ENCODE results near the gene PCDHGA4. TPM values are rescaled to one million over a fixed set of nuclear protein-coding genes. Genes with fewer than 3 reads are reported as not detected.

Gene PCDHGA4
- total and polyA plus RNA-seq, 9 donors, result 1.2 to 8.2 (median 5.7) TPM

DNA sequence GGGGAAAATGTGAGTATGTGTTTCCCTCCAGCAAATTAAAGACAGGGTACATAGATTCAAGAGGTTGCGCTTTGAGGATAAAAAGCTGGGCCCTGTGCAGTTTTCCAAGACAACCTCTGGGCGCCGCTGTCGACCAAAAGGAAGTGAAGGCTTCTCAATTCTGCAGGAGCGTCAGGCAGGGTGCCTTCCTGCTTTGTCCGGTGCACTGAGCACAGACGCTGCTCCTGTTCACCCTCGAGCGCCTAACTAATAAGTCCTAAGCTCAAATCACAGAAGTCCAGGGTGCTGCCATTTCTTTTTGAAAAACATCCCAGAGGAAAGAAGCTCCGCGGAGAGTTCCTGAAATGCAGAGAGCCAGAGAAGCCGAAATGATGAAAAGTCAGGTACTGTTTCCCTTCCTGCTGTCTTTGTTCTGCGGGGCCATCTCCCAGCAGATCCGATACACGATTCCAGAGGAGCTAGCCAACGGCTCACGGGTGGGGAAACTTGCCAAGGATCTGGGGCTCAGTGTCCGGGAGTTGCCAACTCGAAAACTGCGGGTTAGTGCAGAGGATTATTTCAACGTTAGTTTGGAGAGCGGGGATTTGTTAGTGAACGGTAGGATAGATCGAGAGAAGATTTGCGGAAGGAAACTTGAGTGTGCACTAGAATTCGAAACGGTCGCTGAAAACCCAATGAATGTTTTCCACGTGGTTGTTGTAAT is 4.8 kb upstream of the PCDHGA4 start, which contains the start of gene PCDHGB1:
TSS of gene PCDHGB1 (plus strand) at position 183 of the 703 bp plus-strand sequence. CDS start at position 345, 162 bp downstream.
- Histone ChIP-seq H3K4me3 (peak within 1 kb of the TSS; percentile 9), H3K27me3 (no peaks in the 10 kb centered on the region), H3K36me3 (no peaks in the 10 kb centered on the region), H3K4me1 (ENCODE audit: insufficient read depth) (no peaks in the 10 kb centered on the region), H3K9me3 (peaks cover 5 to 37% of the 10 kb centered on the region in 2 donors), H3K27ac (no peak within 1 kb of the TSS)
- intact Hi-C loops (cut with DNase I), result no loop called here
- TF ChIP-seq CTCF (IDR thresholded peaks at IDR 0.05), result no peak
- peak in 2 of 5 donors; percentile 42 to 49 for DNase-seq
- 19 to 27% (median 22%) methylated on average over 29 of the region's 29 CpGs for WGBS, 3 donors

DNA sequence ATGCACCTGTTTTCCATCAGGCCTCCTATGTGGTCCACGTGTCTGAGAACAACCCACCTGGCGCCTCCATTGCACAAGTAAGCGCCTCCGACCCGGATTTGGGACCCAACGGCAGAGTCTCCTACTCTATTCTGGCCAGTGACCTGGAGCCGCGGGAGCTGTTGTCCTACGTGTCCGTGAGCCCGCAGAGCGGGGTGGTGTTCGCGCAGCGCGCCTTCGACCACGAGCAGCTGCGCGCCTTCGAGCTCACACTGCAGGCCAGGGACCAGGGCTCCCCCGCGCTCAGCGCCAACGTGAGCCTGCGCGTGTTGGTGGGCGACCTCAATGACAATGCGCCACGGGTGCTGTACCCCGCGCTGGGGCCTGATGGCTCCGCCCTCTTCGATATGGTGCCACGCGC is 3.2 kb upstream of the PCDHGA4 start:
- WGBS, 3 donors, result 29 to 41% (median 35%) methylated on average over 16 to 34 of the region's 36 CpGs
- H3K9me3 ChIP-seq, result peaks cover under 1 to 44% of the 10 kb centered on the region in 2 donors

GRCh38 chr5:141355641-141356040 is 820 bp downstream of the PCDHGA4 start:
- Histone ChIP-seq H3K4me1 (ENCODE audit: insufficient read depth) (no peaks in the 10 kb centered on the region), H3K36me3 (no peaks in the 10 kb centered on the region), H3K9me3 (peaks cover 7 to 52% of the 10 kb centered on the region in 2 donors), H3K27me3 (no peaks in the 10 kb centered on the region), H3K4me3 (no peak overlapping the region), H3K27ac (no peak overlapping the region)
- intact Hi-C loops (cut with DNase I), result no loop called here
- TF ChIP-seq CTCF (IDR thresholded peaks at IDR 0.05) (no peak), POLR2A (IDR thresholded peaks at IDR 0.05) (no peak), EP300 (IDR thresholded peaks at IDR 0.05) (no peak)
- WGBS, 3 donors, result 43 to 62% (median 53%) methylated on average over 24 of the region's 24 CpGs
- DNase-seq, result no peak

More for the DNA sequence above, 3.2 kb upstream of the PCDHGA4 start:
- no peak overlapping the region for H3K27ac ChIP-seq
- H3K27me3 ChIP-seq, result no peaks in the 10 kb centered on the region
- intact Hi-C loops (cut with DNase I), result no loop called here
- no peak overlapping the region for H3K4me3 ChIP-seq
- no peaks in the 10 kb centered on the region for H3K36me3 ChIP-seq
- H3K4me1 ChIP-seq (ENCODE audit: insufficient read depth), result no peaks in the 10 kb centered on the region
- DNase-seq, result no peak
- no peak for TF ChIP-seq POLR2A (IDR thresholded peaks at IDR 0.05)
- no peak for TF ChIP-seq EP300 (IDR thresholded peaks at IDR 0.05)
- no peak for TF ChIP-seq CTCF (IDR thresholded peaks at IDR 0.05)

DNA sequence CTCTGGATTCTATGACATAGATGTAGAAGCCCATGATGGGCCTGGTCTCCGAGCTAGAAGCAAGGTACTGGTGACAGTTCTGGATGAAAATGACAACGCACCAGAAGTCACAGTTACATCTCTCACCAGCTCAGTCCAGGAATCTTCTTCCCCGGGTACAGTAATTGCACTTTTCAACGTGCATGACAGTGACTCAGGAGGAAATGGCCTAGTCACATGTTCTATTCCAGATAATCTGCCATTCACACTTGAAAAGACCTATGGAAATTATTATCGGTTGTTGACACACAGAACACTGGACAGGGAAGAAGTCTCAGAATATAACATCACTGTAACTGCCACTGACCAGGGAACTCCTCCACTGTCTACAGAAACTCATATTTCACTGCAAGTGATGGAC is 1.3 kb downstream of the PCDHGA4 start:
- no peak overlapping the region for H3K4me3 ChIP-seq
- intact Hi-C loops (cut with DNase I), result no loop called here
- DNase-seq, result no peak
- WGBS, 3 donors, result 68 to 82% (median 77%) methylated on average over 5 of the region's 5 CpGs
- H3K27ac ChIP-seq, result no peak overlapping the region
- peaks cover 7 to 52% of the 10 kb centered on the region in 2 donors for H3K9me3 ChIP-seq
- no peaks in the 10 kb centered on the region for H3K4me1 ChIP-seq (ENCODE audit: insufficient read depth)
- no peaks in the 10 kb centered on the region for H3K36me3 ChIP-seq
- H3K27me3 ChIP-seq, result no peaks in the 10 kb centered on the region
- no peak for TF ChIP-seq EP300 (IDR thresholded peaks at IDR 0.05)
- TF ChIP-seq POLR2A (IDR thresholded peaks at IDR 0.05), result no peak
- TF ChIP-seq CTCF (IDR thresholded peaks at IDR 0.05), result no peak

Measured in ovary (tissue), 9 donors.